ENCODE results near the gene MGMT. TPM values are rescaled to one million over a fixed set of nuclear protein-coding genes. Genes with fewer than 3 reads are reported as not detected.

Gene MGMT
- total and polyA plus RNA-seq, 4 donors, result 28.2 to 79.1 (median 46.0) TPM

DNA sequence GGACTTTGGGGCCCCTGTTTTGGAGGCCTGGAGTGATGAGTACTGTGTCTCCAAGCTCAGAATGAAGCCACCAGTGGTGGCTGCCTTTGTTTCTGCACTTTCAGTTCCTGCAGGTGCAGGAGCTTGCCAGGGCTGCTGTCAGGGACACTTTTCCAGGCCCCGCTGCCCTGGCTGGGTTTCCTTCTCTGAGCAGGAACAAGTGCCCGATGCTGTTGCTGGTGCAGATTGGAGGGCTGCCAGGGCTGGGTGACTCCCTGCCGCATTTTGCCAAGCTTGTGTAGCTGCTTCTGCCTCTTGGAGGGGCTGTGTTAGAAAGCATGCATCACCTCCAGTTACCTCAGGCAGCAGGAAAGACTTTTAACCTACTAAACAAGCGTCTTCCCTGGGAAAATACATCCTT lies 211.1 kb downstream of the MGMT start (continued):
- TF ChIP-seq JUND (IDR thresholded peaks at IDR 0.05) (no peak), FOXA2 (IDR thresholded peaks at IDR 0.05) (no peak), FOXA1 (IDR thresholded peaks at IDR 0.05) (no peak)

DNA sequence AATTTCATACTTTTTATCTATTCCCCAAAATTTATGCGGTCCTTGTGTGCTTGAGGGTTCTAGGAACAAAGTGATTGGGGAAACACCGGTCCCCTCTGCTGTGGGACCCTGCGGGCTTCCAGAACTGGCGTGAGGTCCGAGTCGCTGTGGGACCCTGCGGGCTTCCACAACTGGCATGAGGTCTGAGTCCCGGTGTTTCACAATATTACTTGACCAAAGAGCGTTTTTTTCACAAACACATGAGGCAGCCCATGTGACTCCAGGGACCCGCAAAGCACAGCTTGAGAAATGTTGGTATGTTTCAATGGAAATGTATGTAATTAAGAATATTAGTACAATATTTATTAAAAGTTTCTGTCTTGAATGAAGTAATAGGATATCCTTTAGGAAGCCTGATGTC lies 212.2 kb downstream of the MGMT start:
- no peak for DNase-seq (ENCODE audit: low spot score)
- peaks cover 0 to 1% (median 0%) of the 10 kb centered on the region in 4 donors for H3K4me1 ChIP-seq (ENCODE audit: control insufficient read depth in 4 of 4, insufficient read depth in 4 of 4, low read length in 3 of 4)
- no peak for TF ChIP-seq SP1 (IDR thresholded peaks at IDR 0.05)
- TF ChIP-seq, protein P1, sequence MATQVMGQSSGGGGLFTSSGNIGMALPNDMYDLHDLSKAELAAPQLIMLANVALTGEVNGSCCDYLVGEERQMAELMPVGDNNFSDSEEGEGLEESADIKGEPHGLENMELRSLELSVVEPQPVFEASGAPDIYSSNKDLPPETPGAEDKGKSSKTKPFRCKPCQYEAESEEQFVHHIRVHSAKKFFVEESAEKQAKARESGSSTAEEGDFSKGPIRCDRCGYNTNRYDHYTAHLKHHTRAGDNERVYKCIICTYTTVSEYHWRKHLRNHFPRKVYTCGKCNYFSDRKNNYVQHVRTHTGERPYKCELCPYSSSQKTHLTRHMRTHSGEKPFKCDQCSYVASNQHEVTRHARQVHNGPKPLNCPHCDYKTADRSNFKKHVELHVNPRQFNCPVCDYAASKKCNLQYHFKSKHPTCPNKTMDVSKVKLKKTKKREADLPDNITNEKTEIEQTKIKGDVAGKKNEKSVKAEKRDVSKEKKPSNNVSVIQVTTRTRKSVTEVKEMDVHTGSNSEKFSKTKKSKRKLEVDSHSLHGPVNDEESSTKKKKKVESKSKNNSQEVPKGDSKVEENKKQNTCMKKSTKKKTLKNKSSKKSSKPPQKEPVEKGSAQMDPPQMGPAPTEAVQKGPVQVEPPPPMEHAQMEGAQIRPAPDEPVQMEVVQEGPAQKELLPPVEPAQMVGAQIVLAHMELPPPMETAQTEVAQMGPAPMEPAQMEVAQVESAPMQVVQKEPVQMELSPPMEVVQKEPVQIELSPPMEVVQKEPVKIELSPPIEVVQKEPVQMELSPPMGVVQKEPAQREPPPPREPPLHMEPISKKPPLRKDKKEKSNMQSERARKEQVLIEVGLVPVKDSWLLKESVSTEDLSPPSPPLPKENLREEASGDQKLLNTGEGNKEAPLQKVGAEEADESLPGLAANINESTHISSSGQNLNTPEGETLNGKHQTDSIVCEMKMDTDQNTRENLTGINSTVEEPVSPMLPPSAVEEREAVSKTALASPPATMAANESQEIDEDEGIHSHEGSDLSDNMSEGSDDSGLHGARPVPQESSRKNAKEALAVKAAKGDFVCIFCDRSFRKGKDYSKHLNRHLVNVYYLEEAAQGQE (IDR thresholded peaks at IDR 0.05), result no peak
- peak; percentile 48 to 74 for TF ChIP-seq HNF4A (conservative IDR thresholded peaks at IDR 0.05)
- TF ChIP-seq, protein P2, sequence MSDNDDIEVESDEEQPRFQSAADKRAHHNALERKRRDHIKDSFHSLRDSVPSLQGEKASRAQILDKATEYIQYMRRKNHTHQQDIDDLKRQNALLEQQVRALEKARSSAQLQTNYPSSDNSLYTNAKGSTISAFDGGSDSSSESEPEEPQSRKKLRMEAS (IDR thresholded peaks at IDR 0.05), result peak; percentile 65
- TF ChIP-seq RAD21 (IDR thresholded peaks at IDR 0.05), result peak in 1 of 2 donors; percentile 20
- no peak for TF ChIP-seq GABPA (IDR thresholded peaks at IDR 0.05 in 1 of 2, conservative IDR thresholded peaks at IDR 0.05 in 1 of 2)
- TF ChIP-seq, protein P3, sequence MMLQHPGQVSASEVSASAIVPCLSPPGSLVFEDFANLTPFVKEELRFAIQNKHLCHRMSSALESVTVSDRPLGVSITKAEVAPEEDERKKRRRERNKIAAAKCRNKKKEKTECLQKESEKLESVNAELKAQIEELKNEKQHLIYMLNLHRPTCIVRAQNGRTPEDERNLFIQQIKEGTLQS (IDR thresholded peaks at IDR 0.05), result no peak
- peak; percentile 14 for TF ChIP-seq HNF4G (IDR thresholded peaks at IDR 0.05)
- TF ChIP-seq RXRA (IDR thresholded peaks at IDR 0.05), result peak in 1 of 2 donors; percentile 36
- WGBS, result 48% methylated on average over 10 of the region's 10 CpGs
- no peak overlapping the region for H3K9ac ChIP-seq (ENCODE audit: low read depth in 1 of 2, low read length in 2 of 2)
- H3K4me3 ChIP-seq (ENCODE audit: low read depth in 1 of 3, low read length in 3 of 3), result no peak overlapping the region
- peaks cover 0 to 2% (median under 1%) of the 10 kb centered on the region in 4 donors for H3K36me3 ChIP-seq (ENCODE audit: control insufficient read depth in 4 of 4, insufficient read depth in 3 of 4, low read depth in 1 of 4, low read length in 3 of 4)
- H3K27ac ChIP-seq (ENCODE audit: low read depth in 1 of 2, low read length in 2 of 2), result peak overlapping the region in 1 of 2 donors; percentile 33
- H3K27me3 ChIP-seq (ENCODE audit: control insufficient read depth in 4 of 4, insufficient read depth in 4 of 4, low read length in 3 of 4), result no peaks in the 10 kb centered on the region
- H3K9me3 ChIP-seq (ENCODE audit: control insufficient read depth in 4 of 4, low read length in 3 of 4), result no peaks in the 10 kb centered on the region

DNA sequence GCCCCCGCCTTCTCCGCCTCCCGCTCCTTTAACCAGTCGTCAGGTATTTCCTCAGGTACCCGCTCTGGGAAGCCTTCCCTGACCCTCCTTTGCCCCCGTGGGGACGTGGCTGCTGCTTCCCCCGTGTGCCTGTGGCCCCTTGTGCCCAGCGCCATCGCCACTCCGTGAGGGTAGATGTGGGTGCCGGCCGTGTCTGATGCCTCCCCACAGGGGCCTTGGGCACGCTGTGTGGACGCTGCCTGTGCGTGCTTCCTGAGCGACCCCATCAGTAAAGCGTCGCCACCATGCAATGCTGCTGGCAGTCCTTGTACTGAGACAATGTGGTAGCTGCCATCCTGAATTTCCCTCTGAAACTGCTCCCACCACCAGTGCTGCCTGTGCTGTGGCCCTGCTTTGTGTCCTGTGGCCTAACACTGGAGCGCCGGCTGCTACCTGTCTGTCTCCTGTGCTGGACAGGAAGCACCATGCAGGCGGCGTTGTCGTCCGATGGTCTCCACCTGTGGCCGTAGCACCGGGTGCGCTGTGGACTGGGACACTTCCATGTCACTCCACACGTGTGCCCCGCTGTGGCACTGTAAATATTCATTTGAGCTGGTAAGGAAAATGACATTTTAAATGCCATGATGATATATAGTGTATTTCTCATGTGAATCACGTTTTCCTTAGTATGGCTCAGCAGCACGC lies 213.8 kb downstream of the MGMT start:
- Histone ChIP-seq H3K9me3 (ENCODE audit: control insufficient read depth in 4 of 4, low read length in 3 of 4) (no peaks in the 10 kb centered on the region), H3K27me3 (ENCODE audit: control insufficient read depth in 4 of 4, insufficient read depth in 4 of 4, low read length in 3 of 4) (no peaks in the 10 kb centered on the region), H3K27ac (ENCODE audit: low read depth in 1 of 2, low read length in 2 of 2) (no peak overlapping the region), H3K36me3 (ENCODE audit: control insufficient read depth in 4 of 4, insufficient read depth in 3 of 4, low read depth in 1 of 4, low read length in 3 of 4) (peaks cover 0 to 2% (median under 1%) of the 10 kb centered on the region in 4 donors), H3K4me1 (ENCODE audit: control insufficient read depth in 4 of 4, insufficient read depth in 4 of 4, low read length in 3 of 4) (peaks cover 0 to 4% (median 0%) of the 10 kb centered on the region in 4 donors), H3K9ac (ENCODE audit: low read depth in 1 of 2, low read length in 2 of 2) (no peak overlapping the region), H3K4me3 (ENCODE audit: low read depth in 1 of 3, low read length in 3 of 3) (no peak overlapping the region)
- 97% methylated on average over 32 of the region's 32 CpGs for WGBS
- DNase-seq (ENCODE audit: low spot score), result no peak
- TF ChIP-seq EGR1 (IDR thresholded peaks at IDR 0.05; ENCODE audit: low read depth in 2 of 2) (no peak), YY1 (IDR thresholded peaks at IDR 0.05) (no peak), HNF4G (IDR thresholded peaks at IDR 0.05) (no peak), FOXA2 (IDR thresholded peaks at IDR 0.05) (no peak), RAD21 (IDR thresholded peaks at IDR 0.05) (no peak), SP1 (IDR thresholded peaks at IDR 0.05) (no peak), TAF1 (conservative IDR thresholded peaks at IDR 0.05) (no peak)
- TF ChIP-seq, protein P4, sequence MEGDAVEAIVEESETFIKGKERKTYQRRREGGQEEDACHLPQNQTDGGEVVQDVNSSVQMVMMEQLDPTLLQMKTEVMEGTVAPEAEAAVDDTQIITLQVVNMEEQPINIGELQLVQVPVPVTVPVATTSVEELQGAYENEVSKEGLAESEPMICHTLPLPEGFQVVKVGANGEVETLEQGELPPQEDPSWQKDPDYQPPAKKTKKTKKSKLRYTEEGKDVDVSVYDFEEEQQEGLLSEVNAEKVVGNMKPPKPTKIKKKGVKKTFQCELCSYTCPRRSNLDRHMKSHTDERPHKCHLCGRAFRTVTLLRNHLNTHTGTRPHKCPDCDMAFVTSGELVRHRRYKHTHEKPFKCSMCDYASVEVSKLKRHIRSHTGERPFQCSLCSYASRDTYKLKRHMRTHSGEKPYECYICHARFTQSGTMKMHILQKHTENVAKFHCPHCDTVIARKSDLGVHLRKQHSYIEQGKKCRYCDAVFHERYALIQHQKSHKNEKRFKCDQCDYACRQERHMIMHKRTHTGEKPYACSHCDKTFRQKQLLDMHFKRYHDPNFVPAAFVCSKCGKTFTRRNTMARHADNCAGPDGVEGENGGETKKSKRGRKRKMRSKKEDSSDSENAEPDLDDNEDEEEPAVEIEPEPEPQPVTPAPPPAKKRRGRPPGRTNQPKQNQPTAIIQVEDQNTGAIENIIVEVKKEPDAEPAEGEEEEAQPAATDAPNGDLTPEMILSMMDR (IDR thresholded peaks at IDR 0.05; ENCODE audit: low read depth, low read length, missing input control), result no peak
- TF ChIP-seq, protein P5, sequence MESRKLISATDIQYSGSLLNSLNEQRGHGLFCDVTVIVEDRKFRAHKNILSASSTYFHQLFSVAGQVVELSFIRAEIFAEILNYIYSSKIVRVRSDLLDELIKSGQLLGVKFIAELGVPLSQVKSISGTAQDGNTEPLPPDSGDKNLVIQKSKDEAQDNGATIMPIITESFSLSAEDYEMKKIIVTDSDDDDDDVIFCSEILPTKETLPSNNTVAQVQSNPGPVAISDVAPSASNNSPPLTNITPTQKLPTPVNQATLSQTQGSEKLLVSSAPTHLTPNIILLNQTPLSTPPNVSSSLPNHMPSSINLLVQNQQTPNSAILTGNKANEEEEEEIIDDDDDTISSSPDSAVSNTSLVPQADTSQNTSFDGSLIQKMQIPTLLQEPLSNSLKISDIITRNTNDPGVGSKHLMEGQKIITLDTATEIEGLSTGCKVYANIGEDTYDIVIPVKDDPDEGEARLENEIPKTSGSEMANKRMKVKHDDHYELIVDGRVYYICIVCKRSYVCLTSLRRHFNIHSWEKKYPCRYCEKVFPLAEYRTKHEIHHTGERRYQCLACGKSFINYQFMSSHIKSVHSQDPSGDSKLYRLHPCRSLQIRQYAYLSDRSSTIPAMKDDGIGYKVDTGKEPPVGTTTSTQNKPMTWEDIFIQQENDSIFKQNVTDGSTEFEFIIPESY (IDR thresholded peaks at IDR 0.05), result no peak
- TF ChIP-seq, protein P1 (IDR thresholded peaks at IDR 0.05), result no peak
- TF ChIP-seq, protein P3 (IDR thresholded peaks at IDR 0.05), result no peak
- TF ChIP-seq, protein P2 (IDR thresholded peaks at IDR 0.05), result no peak

All from liver (tissue), 9 donors.